AG04450 (cell line): ENCODE measurements around the gene HIPK2. TPM values are rescaled to one million over a fixed set of nuclear protein-coding genes. Genes with fewer than 3 reads are reported as not detected.

Experiments used
- CTCF ChIA-PET: fragments of 300-600, 350-600 bp; formaldehyde crosslinking; extraction: SDS; loops from one replicate; lab custom pipeline; 2022; ENCODE audit warnings: antibody characterized with exemption, inconsistent platforms; lab: Charles Lee
- POLR2A ChIA-PET: fragments of 350-600 bp; formaldehyde crosslinking; extraction: SDS; loops from one replicate; lab custom pipeline; 2021; ENCODE audit warnings: antibody characterized with exemption, inconsistent platforms; lab: Yijun Ruan, JAX
- DNase-seq: peaks from one replicate; pipeline ENCODE4 v3.0.0-alpha.2; 2011; ENCODE audit warnings: low read depth, low spot score
- H3K27ac ChIP-seq: one replicate; pipeline ENCODE4 v1.5.1; 2012; ENCODE audit warnings: low read depth, low read length, control low read depth
- H3K27me3 ChIP-seq: one replicate; pipeline ENCODE4 v1.6.0; 2012; ENCODE audit warnings: low read length; ENCODE audit not compliant: control insufficient read depth, insufficient read depth
- H3K4me3 ChIP-seq: 2 replicates; pipeline ENCODE4 v1.5.1; 2011; ENCODE audit warnings: mild to moderate bottlenecking, low read depth, low read length, control low read depth
- H3K9me3 ChIP-seq: 2 replicates; pipeline ENCODE4 v1.5.1; 2012; ENCODE audit warnings: low read length; ENCODE audit not compliant: control insufficient read depth, insufficient read depth
- CTCF ChIP-seq: IDR thresholded peaks from 2 replicates; pipeline ENCODE4 v1.5.1; 2011; ENCODE audit warnings: low read depth, low read length, control low read depth, inconsistent platforms
- polyA plus RNA-seq: library from polyadenylated mRNA; depleted of rRNA; stranded (reverse); fragments of >200 nt; gene quantifications from 2 replicates; pipeline ENCODE4 v1.2.3, GENCODE V29; 2011

Gene HIPK2
- polyA plus RNA-seq, 1 experiment, result 61.4 TPM

- no peak for TF ChIP-seq CTCF
- no peak overlapping the region for H3K4me3 ChIP-seq
- no peak for DNase-seq
- no peaks in the 10 kb centered on the region for H3K27me3 ChIP-seq
- POLR2A ChIA-PET, result no interaction called here
- H3K27ac ChIP-seq, result peak overlapping the region; percentile 34
- CTCF ChIA-PET, result interaction anchor here (2.8 to 3.0 kb wide), 2 partner anchors 12 to 15 kb away, joined by 16 to 32 read pairs; no protein-coding TSS in a partner anchor
- H3K9me3 ChIP-seq, result no peaks in the 10 kb centered on the region
Measured at GRCh38 chr7:139630643-139631519, 146.9 kb downstream of the HIPK2 start.

GRCh38 chr7:139629392-139630082, 148.3 kb downstream of the HIPK2 start:
- DNase-seq, result no peak
- TF ChIP-seq CTCF, result no peak

GRCh38 chr7:139627831-139628230, 150.0 kb downstream of the HIPK2 start:
- H3K27me3 ChIP-seq, result no peaks in the 10 kb centered on the region
- no peak overlapping the region for H3K27ac ChIP-seq
- no peak for DNase-seq
- no peaks in the 10 kb centered on the region for H3K9me3 ChIP-seq
- no peak overlapping the region for H3K4me3 ChIP-seq
- no peak for TF ChIP-seq CTCF
- ChIA-PET CTCF (interaction anchor here (1.0 to 1.2 kb wide), 2 partner anchors 9 to 19 kb away, joined by 3 to 4 read pairs; no protein-coding TSS in a partner anchor), POLR2A (no interaction called here)

More at GRCh38 chr7:139629392-139630082, 148.3 kb downstream of the HIPK2 start:
- Histone ChIP-seq H3K27me3 (no peaks in the 10 kb centered on the region), H3K4me3 (no peak overlapping the region), H3K27ac (no peak overlapping the region), H3K9me3 (no peaks in the 10 kb centered on the region)
- ChIA-PET POLR2A (no interaction called here), CTCF (interaction anchor here (1.2 to 1.5 kb wide), 2 partner anchors 11 to 16 kb away, joined by 3 to 9 read pairs; no protein-coding TSS in a partner anchor)

GRCh38 chr7:139626817-139627216, 151.0 kb downstream of the HIPK2 start:
- no peak for TF ChIP-seq CTCF
- H3K9me3 ChIP-seq, result no peaks in the 10 kb centered on the region
- POLR2A ChIA-PET, result no interaction called here
- H3K27me3 ChIP-seq, result no peaks in the 10 kb centered on the region
- CTCF ChIA-PET, result interaction anchor here (1.2 kb wide), 1 partner anchor 20 kb away, joined by 3 read pairs; no protein-coding TSS in a partner anchor
- DNase-seq, result no peak
- H3K4me3 ChIP-seq, result no peak overlapping the region
- H3K27ac ChIP-seq, result no peak overlapping the region
